ENCODE results near the gene NANOS1. TPM values are rescaled to one million over a fixed set of nuclear protein-coding genes. Genes with fewer than 3 reads are reported as not detected.

NANOS1 gene
- total RNA-seq, 1 donor from 2014 or later, result 10.2 TPM

DNA sequence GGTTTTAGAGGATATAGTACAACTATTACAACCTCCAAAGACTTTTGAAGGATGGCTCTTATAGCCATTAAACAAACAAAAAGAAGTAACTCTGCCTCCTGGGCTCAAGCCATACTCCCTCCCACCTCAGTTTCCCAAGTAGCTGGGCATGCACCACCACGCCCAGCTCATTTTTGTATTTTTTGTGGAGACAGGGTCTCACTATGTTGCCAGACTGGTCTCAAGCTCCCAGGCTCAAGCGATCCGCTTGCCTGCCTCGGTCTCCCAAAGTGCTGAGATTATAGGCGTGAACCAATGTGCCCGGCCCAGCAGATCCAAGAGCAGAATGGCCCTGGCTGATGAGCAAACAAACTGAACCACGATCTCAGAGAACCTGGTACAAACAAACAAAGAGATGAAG is 16.0 kb downstream of the NANOS1 start:
- no peak for DNase-seq (ENCODE audit: low spot score)
- Histone ChIP-seq H3K9ac (no peak overlapping the region), H3K79me2 (ENCODE audit: low read depth) (peaks cover 99% of the 10 kb centered on the region), H3K27ac (no peak overlapping the region), H3K9me3 (ENCODE audit: low read depth) (no peaks in the 10 kb centered on the region), H2AFZ (replicated peaks) (no peak overlapping the region), H3K36me3 (peaks cover 29% of the 10 kb centered on the region), H3K4me1 (no peaks in the 10 kb centered on the region), H4K20me1 (ENCODE audit: low read depth) (peaks cover 85% of the 10 kb centered on the region), H3K27me3 (no peaks in the 10 kb centered on the region), H3F3A (ENCODE audit: low read depth) (peaks cover 4% of the 10 kb centered on the region), H3K4me3 (no peak overlapping the region), H3K4me2 (no peak overlapping the region)
- no peak overlapping the region for H3K4me3 Mint-ChIP-seq
- TF ChIP-seq EZH2 (IDR thresholded peaks at IDR 0.05), result no peak
- TF ChIP-seq, protein P1, sequence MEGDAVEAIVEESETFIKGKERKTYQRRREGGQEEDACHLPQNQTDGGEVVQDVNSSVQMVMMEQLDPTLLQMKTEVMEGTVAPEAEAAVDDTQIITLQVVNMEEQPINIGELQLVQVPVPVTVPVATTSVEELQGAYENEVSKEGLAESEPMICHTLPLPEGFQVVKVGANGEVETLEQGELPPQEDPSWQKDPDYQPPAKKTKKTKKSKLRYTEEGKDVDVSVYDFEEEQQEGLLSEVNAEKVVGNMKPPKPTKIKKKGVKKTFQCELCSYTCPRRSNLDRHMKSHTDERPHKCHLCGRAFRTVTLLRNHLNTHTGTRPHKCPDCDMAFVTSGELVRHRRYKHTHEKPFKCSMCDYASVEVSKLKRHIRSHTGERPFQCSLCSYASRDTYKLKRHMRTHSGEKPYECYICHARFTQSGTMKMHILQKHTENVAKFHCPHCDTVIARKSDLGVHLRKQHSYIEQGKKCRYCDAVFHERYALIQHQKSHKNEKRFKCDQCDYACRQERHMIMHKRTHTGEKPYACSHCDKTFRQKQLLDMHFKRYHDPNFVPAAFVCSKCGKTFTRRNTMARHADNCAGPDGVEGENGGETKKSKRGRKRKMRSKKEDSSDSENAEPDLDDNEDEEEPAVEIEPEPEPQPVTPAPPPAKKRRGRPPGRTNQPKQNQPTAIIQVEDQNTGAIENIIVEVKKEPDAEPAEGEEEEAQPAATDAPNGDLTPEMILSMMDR (IDR thresholded peaks at IDR 0.05), result no peak
- TF ChIP-seq EZH2phosphoT487 (IDR thresholded peaks at IDR 0.05), result no peak
- H3K36me3 Mint-ChIP-seq, result peaks cover 41% of the 10 kb centered on the region
- no peaks in the 10 kb centered on the region for H3K9me3 Mint-ChIP-seq
- H3K27ac Mint-ChIP-seq, result no peak overlapping the region
- no peaks in the 10 kb centered on the region for H3K4me1 Mint-ChIP-seq
- no peaks in the 10 kb centered on the region for H3K27me3 Mint-ChIP-seq (ENCODE audit: insufficient read depth, low read depth)

DNA sequence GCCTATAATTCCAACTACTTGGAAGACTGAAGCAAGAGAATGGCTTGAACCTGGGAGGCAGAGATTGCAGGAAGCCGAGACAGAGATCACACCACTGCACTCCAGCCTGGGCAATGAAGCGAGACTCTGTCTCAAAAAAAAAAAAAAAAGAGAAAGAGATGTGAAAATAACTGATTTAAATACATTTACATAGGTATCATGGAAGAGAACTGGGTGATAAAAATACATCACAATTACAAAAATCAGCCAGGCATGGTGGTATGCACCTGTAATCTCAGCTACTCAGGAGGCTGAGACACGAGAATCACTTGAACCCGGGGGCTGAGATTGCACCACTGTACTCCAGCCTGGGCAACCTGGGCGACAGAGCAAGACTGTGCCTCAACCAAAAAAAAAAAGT is 19.8 kb downstream of the NANOS1 start:
- Histone ChIP-seq H3K4me2 (no peak overlapping the region), H3K79me2 (ENCODE audit: low read depth) (peaks cover 97% of the 10 kb centered on the region), H4K20me1 (ENCODE audit: low read depth) (peaks cover 68% of the 10 kb centered on the region), H3K9ac (no peak overlapping the region), H3K27ac (no peak overlapping the region), H3F3A (ENCODE audit: low read depth) (peaks cover 4% of the 10 kb centered on the region), H3K9me3 (ENCODE audit: low read depth) (no peaks in the 10 kb centered on the region), H3K36me3 (peaks cover 30% of the 10 kb centered on the region), H3K4me1 (no peaks in the 10 kb centered on the region), H2AFZ (replicated peaks) (no peak overlapping the region), H3K4me3 (no peak overlapping the region), H3K27me3 (no peaks in the 10 kb centered on the region)
- no peak for DNase-seq (ENCODE audit: low spot score)
- Mint-ChIP-seq H3K27me3 (ENCODE audit: insufficient read depth, low read depth) (no peaks in the 10 kb centered on the region), H3K4me3 (no peak overlapping the region), H3K4me1 (no peaks in the 10 kb centered on the region), H3K9me3 (no peaks in the 10 kb centered on the region), H3K27ac (no peak overlapping the region), H3K36me3 (peaks cover 48% of the 10 kb centered on the region)
- no peak for TF ChIP-seq EZH2 (IDR thresholded peaks at IDR 0.05)
- TF ChIP-seq, protein P1 (IDR thresholded peaks at IDR 0.05), result no peak
- TF ChIP-seq EZH2phosphoT487 (IDR thresholded peaks at IDR 0.05), result no peak

- Histone ChIP-seq H3K79me2 (ENCODE audit: low read depth) (peaks cover 97% of the 10 kb centered on the region), H3K4me2 (no peak overlapping the region), H4K20me1 (ENCODE audit: low read depth) (peaks cover 66% of the 10 kb centered on the region), H3K4me3 (no peak overlapping the region), H3K27me3 (no peaks in the 10 kb centered on the region), H3K27ac (peak overlapping the region; percentile 29), H3K9me3 (ENCODE audit: low read depth) (no peaks in the 10 kb centered on the region), H2AFZ (replicated peaks) (no peak overlapping the region), H3F3A (ENCODE audit: low read depth) (peaks cover 4% of the 10 kb centered on the region), H3K4me1 (no peaks in the 10 kb centered on the region), H3K9ac (no peak overlapping the region), H3K36me3 (peaks cover 32% of the 10 kb centered on the region)
- no peak for TF ChIP-seq EZH2phosphoT487 (IDR thresholded peaks at IDR 0.05)
- TF ChIP-seq, protein P1 (IDR thresholded peaks at IDR 0.05), result no peak
- Mint-ChIP-seq H3K4me1 (no peaks in the 10 kb centered on the region), H3K36me3 (peaks cover 51% of the 10 kb centered on the region), H3K27ac (no peak overlapping the region), H3K27me3 (ENCODE audit: insufficient read depth, low read depth) (no peaks in the 10 kb centered on the region), H3K4me3 (no peak overlapping the region), H3K9me3 (no peaks in the 10 kb centered on the region)
- no peak for DNase-seq (ENCODE audit: low spot score)
Measured at GRCh38 chr10:119049777-119050176, 20.3 kb downstream of the NANOS1 start.
